HepG2 (cell line): Measurements from ENCODE around the gene DENND4C. TPM values are rescaled to one million over a fixed set of nuclear protein-coding genes. Genes with fewer than 3 reads are reported as not detected.

ENCODE experiments used
- ATAC-seq: fragments of 200-7000 bp; cut with Tn5 transposase; 3 replicates; pipeline ENCODE4 v1.9.1; 2020; ENCODE audit warnings: mild to moderate bottlenecking, moderate library complexity
- BruUV-seq: library from RNA; stranded (reverse); fragments of 400-500 nt; replicated peaks from 2 replicates; lab custom pipeline; 2021; lab: Mats Ljungman, UMichigan
- CTCF ChIA-PET: fragments of 300-600 bp; formaldehyde crosslinking; extraction: SDS; loops from one replicate; lab custom pipeline; 2021; ENCODE audit warnings: low total read pairs, inconsistent platforms, low intra/inter-chr PET ratio; lab: Yijun Ruan, JAX
- POLR2A ChIA-PET: fragments of 350-600 bp; sonication (Branson Sonifier 250); formaldehyde crosslinking; loops from one replicate; lab custom pipeline; 2020; ENCODE audit warnings: antibody characterized with exemption, inconsistent platforms; lab: Yijun Ruan, JAX
- DNase-seq: peaks from one replicate; pipeline ENCODE4 v3.0.0-alpha.2; 2015; ENCODE audit warnings: low spot score
- FAIRE-seq: peaks from 3 replicates; lab custom pipeline; 2011; peaks lifted over from hg19 to GRCh38; lab: Jason Lieb, UNC
- H2AFZ ChIP-seq: one replicate; pipeline ENCODE4 v1.6.1; 2011; ENCODE audit warnings: low read length, inconsistent platforms
- H3K27ac ChIP-seq: fragments of 300-600 bp; 3 replicates; pipeline ENCODE4 v1.8.0; 2011; ENCODE audit warnings: mixed run types, mild to moderate bottlenecking, mixed read lengths, low read length, inconsistent platforms; ENCODE audit not compliant: insufficient read depth; ENCODE audit errors: extremely low read length
- H3K27me3 ChIP-seq, 2 experiments: fragments of 200-600 bp in 1 of 2; 2 replicates in 1 of 2; 3 replicates in 1 of 2; pipeline versions ENCODE4 v1.6.0 to v1.8.0; 2011; ENCODE audit warnings: low read length in 2 of 2, mild to moderate bottlenecking in 2 of 2, moderate library complexity in 2 of 2, inconsistent platforms in 1 of 2; ENCODE audit not compliant: insufficient read depth in 2 of 2, control insufficient read depth in 1 of 2
- H3K36me3 ChIP-seq, 2 experiments: fragments of 200-600 bp in 1 of 2; replicated peaks in 1 of 2; 2 replicates in 1 of 2; 3 replicates in 1 of 2; pipeline versions ENCODE4 v1.5.1 to v1.8.0; 2011; ENCODE audit warnings: low read length in 2 of 2, inconsistent platforms in 1 of 2; ENCODE audit not compliant: insufficient read depth in 2 of 2, control insufficient read depth in 1 of 2
- H3K4me1 ChIP-seq: 2 replicates; pipeline ENCODE4 v1.5.1; 2012; ENCODE audit warnings: low read length, inconsistent platforms; ENCODE audit not compliant: insufficient read depth
- H3K4me2 ChIP-seq: 2 replicates; pipeline ENCODE4 v1.6.0; 2011; ENCODE audit warnings: low read depth, low read length, inconsistent platforms
- H3K4me3 ChIP-seq, 3 experiments: fragments of 200-600 bp in 1 of 3; sonication (generic), shearing (Covaris generic) in 1 of 3; replicated peaks in 1 of 3; 2 replicates each; pipeline ENCODE4 v1.5.1; 2011 to 2016; ENCODE audit warnings: low read length in 3 of 3, inconsistent platforms in 2 of 3, low read depth in 2 of 3, mild to moderate bottlenecking in 2 of 3, control low read depth in 1 of 3, mixed read lengths in 1 of 3; ENCODE audit not compliant: insufficient read depth in 1 of 3
- H3K79me2 ChIP-seq: one replicate; pipeline ENCODE4 v1.6.1; 2011; ENCODE audit warnings: low read length, inconsistent platforms; ENCODE audit not compliant: insufficient read depth
- H3K9ac ChIP-seq: 2 replicates; pipeline ENCODE4 v1.6.0; 2011; ENCODE audit warnings: mild to moderate bottlenecking, low read depth, low read length, inconsistent platforms; ENCODE audit not compliant: insufficient read depth
- H3K9me3 ChIP-seq: 2 replicates; pipeline ENCODE4 v1.5.1; 2012; ENCODE audit warnings: mild to moderate bottlenecking, low read length
- H4K20me1 ChIP-seq: 2 replicates; pipeline ENCODE4 v1.6.0; 2011; ENCODE audit warnings: inconsistent platforms, mild to moderate bottlenecking, low read length, moderate library complexity; ENCODE audit not compliant: insufficient read depth
- HMG20A ChIP-seq: IDR thresholded peaks from 2 replicates; pipeline ENCODE4 v1.6.1; 2016; ENCODE audit warnings: borderline replicate concordance
- ZFP1 ChIP-seq: IDR thresholded peaks from 2 replicates; pipeline ENCODE4 v1.6.1; 2016
- ZIK1 ChIP-seq: sonication (generic); formaldehyde crosslinking; IDR thresholded peaks from 2 replicates; pipeline ENCODE4 v1.5.0; 2020; ENCODE audit warnings: mild to moderate bottlenecking, low read depth, missing genetic modification reagents, borderline replicate concordance
- ZNF10 ChIP-seq: sonication (generic); formaldehyde crosslinking; IDR thresholded peaks from 2 replicates; pipeline ENCODE4 v1.4.0; 2020; ENCODE audit warnings: mild to moderate bottlenecking, low read depth, missing genetic modification reagents, borderline replicate concordance
- ZSCAN20 ChIP-seq: sonication (generic); formaldehyde crosslinking; IDR thresholded peaks from 2 replicates; pipeline ENCODE4 v1.4.0; 2020; ENCODE audit warnings: missing genetic modification reagents, mild to moderate bottlenecking, borderline replicate concordance
- WGBS: methylation state at CpG from one replicate; pipeline ENCODE4 v1.1.6; 2017; ENCODE audit warnings: low lambda C conversion rate; 5-methylcytosine and 5-hydroxymethylcytosine counted together
- in situ Hi-C: cut with HindIII; loops from 2 replicates; pipeline ENCODE4 v1.10.0; 2017; ENCODE audit warnings: low pct_unique_long_range_greater_than_20kb; ENCODE audit not compliant: extremely low pct_ligation_motif_present
- intact Hi-C: fragments of 100-400 bp; cut with micrococcal nuclease; formaldehyde crosslinking; loops from one replicate; pipeline ENCODE4 v1.10.0; 2022; ENCODE audit not compliant: unreplicated experiment
- polyA plus RNA-seq, 8 experiments: library from polyadenylated mRNA; depleted of rRNA in 3 of 8; stranded (reverse) in 7 of 8; unstranded in 1 of 8; fragments of >200 nt; fragmentation: Illumina TruSeq in 4 of 8; extraction: Trizol in 4 of 8; gene quantifications; 2 replicates each; pipeline versions ENCODE4 v1.2.1 to v1.2.3, GENCODE V29; 2011 to 2016; ENCODE audit warnings: low read depth in 4 of 8, missing spikeins in 1 of 8, mixed read lengths in 1 of 8; ENCODE audit not compliant: insufficient read depth in 1 of 8
- total RNA-seq, 5 experiments: library from RNA; depleted of rRNA; stranded (reverse); fragments of >200 nt; fragmentation: Illumina TruSeq; extraction: Trizol; gene quantifications; 2 replicates each; pipeline ENCODE4 v1.2.3, GENCODE V29; 2016; ENCODE audit warnings: low read depth in 1 of 5
- TF ChIP-seq, protein P1 (sequence below): sonication (generic); formaldehyde crosslinking; IDR thresholded peaks from 2 replicates; pipeline ENCODE4 v1.4.0; 2020; ENCODE audit warnings: low read depth, missing genetic modification reagents
- TF ChIP-seq, protein P2 (sequence below): sonication (generic); formaldehyde crosslinking; IDR thresholded peaks from 2 replicates; pipeline ENCODE4 v1.4.0; 2020; ENCODE audit warnings: mild to moderate bottlenecking, missing genetic modification reagents
- TF ChIP-seq, protein P3 (sequence below): sonication (generic); formaldehyde crosslinking; IDR thresholded peaks from 2 replicates; pipeline ENCODE4 v1.5.0; 2020; ENCODE audit warnings: missing genetic modification reagents

The DENND4C gene
- total and polyA plus RNA-seq, 2 of the 13 experiments (the other 11 are each of a cell fraction or from before 2014, with no cell fraction given), result 19.1 to 27.2 TPM

DNA sequence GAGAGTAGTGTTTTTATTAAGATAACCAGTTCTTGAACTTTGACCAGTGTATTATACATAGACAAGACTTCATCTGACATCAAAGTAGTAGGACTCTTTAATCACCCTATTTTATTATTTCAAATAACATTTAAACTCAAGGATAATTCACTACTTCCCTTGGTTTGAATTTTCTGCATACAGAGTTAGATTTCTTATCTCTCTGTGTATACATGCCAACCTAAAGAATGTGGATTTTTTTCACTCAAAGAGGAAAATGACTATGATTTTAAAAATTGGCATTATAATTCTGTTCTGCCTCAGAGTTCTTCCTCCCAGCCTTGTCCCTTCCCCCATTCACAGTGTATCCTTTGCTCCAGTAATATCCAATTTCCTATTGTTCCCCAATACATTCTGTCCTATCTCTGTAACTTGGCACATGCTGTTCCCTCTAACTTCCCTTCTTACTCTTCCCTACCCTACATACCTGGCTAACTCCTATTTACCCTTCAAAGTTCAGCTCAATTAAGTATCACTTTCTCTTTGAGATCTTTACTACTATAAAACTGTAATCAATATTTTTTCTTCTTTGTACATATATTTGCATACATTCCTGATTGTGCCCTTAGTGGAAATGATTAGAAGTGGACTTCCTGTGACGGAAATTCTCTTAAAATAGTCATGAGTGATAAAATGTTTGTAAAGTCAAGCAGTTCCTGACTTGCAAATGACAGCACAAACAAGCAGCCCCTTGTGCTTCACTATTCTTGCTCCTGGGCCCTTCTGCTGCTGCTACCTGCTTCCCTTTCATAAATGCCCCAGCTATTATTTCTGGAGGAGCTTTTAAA, 38.1 kb upstream of the DENND4C start:
- Histone ChIP-seq H3K79me2 (no peaks in the 10 kb centered on the region), H3K4me1 (peaks cover 30% of the 10 kb centered on the region), H2AFZ (no peak overlapping the region), H3K36me3 (no peaks in the 10 kb centered on the region), H3K27ac (no peak overlapping the region), H3K9ac (no peak overlapping the region), H3K4me3 (no peak overlapping the region), H3K4me2 (peak overlapping the region; percentile 9; the same call in 1 of the 2 replicates), H3K9me3 (no peaks in the 10 kb centered on the region), H4K20me1 (no peaks in the 10 kb centered on the region), H3K27me3 (no peaks in the 10 kb centered on the region)
- in situ Hi-C loops (no loop called here), intact Hi-C loops (no loop called here)
- CTCF ChIA-PET, result no interaction called here
- POLR2A ChIA-PET, result no interaction called here
- ATAC-seq (peak; percentile 24; the same call in 1 of the 3 replicates), FAIRE-seq (no peak), DNase-seq (no peak)
- WGBS, result 39% methylated on average over 1 of the region's 1 CpG
- BruUV-seq, result no TSS peak
- TF ChIP-seq, protein P1, sequence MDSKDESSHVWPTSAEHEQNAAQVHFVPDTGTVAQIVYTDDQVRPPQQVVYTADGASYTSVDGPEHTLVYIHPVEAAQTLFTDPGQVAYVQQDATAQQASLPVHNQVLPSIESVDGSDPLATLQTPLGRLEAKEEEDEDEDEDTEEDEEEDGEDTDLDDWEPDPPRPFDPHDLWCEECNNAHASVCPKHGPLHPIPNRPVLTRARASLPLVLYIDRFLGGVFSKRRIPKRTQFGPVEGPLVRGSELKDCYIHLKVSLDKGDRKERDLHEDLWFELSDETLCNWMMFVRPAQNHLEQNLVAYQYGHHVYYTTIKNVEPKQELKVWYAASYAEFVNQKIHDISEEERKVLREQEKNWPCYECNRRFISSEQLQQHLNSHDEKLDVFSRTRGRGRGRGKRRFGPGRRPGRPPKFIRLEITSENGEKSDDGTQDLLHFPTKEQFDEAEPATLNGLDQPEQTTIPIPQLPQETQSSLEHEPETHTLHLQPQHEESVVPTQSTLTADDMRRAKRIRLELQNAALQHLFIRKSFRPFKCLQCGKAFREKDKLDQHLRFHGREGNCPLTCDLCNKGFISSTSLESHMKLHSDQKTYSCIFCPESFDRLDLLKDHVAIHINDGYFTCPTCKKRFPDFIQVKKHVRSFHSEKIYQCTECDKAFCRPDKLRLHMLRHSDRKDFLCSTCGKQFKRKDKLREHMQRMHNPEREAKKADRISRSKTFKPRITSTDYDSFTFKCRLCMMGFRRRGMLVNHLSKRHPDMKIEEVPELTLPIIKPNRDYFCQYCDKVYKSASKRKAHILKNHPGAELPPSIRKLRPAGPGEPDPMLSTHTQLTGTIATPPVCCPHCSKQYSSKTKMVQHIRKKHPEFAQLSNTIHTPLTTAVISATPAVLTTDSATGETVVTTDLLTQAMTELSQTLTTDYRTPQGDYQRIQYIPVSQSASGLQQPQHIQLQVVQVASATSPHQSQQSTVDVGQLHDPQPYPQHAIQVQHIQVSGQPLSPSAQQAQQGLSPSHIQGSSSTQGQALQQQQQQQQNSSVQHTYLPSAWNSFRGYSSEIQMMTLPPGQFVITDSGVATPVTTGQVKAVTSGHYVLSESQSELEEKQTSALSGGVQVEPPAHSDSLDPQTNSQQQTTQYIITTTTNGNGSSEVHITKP (CRISPR knock-in tag), result no peak
- TF ChIP-seq, protein P2, sequence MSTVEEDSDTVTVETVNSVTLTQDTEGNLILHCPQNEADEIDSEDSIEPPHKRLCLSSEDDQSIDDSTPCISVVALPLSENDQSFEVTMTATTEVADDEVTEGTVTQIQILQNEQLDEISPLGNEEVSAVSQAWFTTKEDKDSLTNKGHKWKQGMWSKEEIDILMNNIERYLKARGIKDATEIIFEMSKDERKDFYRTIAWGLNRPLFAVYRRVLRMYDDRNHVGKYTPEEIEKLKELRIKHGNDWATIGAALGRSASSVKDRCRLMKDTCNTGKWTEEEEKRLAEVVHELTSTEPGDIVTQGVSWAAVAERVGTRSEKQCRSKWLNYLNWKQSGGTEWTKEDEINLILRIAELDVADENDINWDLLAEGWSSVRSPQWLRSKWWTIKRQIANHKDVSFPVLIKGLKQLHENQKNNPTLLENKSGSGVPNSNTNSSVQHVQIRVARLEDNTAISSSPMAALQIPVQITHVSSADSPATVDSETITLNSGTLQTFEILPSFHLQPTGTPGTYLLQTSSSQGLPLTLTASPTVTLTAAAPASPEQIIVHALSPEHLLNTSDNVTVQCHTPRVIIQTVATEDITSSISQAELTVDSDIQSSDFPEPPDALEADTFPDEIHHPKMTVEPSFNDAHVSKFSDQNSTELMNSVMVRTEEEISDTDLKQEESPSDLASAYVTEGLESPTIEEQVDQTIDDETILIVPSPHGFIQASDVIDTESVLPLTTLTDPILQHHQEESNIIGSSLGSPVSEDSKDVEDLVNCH (CRISPR knock-in tag), result no peak
- no peak for TF ChIP-seq HMG20A
- TF ChIP-seq, protein P3, sequence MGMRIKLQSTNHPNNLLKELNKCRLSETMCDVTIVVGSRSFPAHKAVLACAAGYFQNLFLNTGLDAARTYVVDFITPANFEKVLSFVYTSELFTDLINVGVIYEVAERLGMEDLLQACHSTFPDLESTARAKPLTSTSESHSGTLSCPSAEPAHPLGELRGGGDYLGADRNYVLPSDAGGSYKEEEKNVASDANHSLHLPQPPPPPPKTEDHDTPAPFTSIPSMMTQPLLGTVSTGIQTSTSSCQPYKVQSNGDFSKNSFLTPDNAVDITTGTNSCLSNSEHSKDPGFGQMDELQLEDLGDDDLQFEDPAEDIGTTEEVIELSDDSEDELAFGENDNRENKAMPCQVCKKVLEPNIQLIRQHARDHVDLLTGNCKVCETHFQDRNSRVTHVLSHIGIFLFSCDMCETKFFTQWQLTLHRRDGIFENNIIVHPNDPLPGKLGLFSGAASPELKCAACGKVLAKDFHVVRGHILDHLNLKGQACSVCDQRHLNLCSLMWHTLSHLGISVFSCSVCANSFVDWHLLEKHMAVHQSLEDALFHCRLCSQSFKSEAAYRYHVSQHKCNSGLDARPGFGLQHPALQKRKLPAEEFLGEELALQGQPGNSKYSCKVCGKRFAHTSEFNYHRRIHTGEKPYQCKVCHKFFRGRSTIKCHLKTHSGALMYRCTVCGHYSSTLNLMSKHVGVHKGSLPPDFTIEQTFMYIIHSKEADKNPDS, result no peak
- no peak for TF ChIP-seq ZFP1 (CRISPR knock-in tag)
- TF ChIP-seq ZSCAN20, result no peak
- no peak for TF ChIP-seq ZNF10 (CRISPR knock-in tag)
- no peak for TF ChIP-seq ZIK1 (CRISPR knock-in tag)
